ENCODE data around the gene RNF135. TPM values are rescaled to one million over a fixed set of nuclear protein-coding genes. Genes with fewer than 3 reads are reported as not detected.
"Not testable (repeated sequence)": the region's sequence is repeated elsewhere in the genome, so short reads cannot be mapped to it uniquely, and the experiment has no call there.

Gene RNF135
- total RNA-seq, 1 donor from 2014 or later = 23.8 TPM

- DNase-seq (ENCODE audit: low spot score) (no peak), ATAC-seq (no peak)
- intact Hi-C loops (cut with DNase I) = no loop called here
Observed at GRCh38 chr17:30992551-30992950, 21.7 kb downstream of the RNF135 start.

GRCh38 chr17:30995347-30995746 is 24.5 kb downstream of the RNF135 start:
- DNase-seq (ENCODE audit: low spot score) = no peak
- intact Hi-C loops (cut with DNase I) = no loop called here
- ATAC-seq = no peak

DNA sequence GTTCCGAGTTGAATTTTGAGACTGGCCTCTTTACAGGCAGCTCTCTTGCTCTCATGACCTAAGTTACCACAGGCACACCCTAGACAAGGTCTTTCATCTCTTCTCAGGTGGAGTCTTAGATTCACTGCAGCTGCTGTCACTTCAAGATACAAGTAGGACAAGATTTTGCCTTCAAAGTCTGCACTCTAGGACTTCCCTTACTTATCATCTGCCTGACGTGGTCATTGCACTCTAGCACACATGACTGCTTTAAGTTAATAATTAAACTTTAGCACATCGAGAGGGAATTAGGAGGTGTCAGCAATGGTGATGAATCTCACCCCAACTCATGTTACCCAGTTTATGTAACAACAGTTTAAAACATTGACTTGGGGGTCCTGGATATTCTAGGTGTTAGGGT is 25.6 kb downstream of the RNF135 start:
- ATAC-seq (no peak), DNase-seq (ENCODE audit: low spot score) (no peak)
- intact Hi-C loops (cut with DNase I) = no loop called here

DNA sequence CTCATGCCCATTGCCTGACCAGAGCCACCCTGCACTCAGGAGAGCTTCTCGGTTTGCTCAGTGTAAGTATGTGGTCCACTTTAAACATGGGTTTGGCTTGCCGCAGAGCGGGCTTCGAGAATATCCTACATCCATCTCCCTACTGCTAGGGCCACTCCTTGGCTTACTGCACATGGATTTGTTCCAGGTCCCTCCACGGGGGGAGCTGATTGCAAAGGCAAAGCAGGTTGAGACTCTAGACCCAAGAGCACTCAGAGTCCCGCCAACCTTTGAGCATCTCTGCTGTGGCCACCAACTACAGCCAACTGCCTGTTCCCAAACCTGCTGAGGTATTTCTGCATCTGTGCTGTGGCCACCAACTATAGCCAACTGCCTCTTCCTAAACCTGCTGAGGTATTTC is 26.4 kb downstream of the RNF135 start:
- DNase-seq (ENCODE audit: low spot score) (no peak), ATAC-seq (no peak)
- intact Hi-C loops (cut with DNase I) = no loop called here

- no peak for DNase-seq (ENCODE audit: low spot score)
- no peak for ATAC-seq
- intact Hi-C loops (cut with DNase I) = no loop called here
Observed at GRCh38 chr17:30997842-30998241, 27.0 kb downstream of the RNF135 start.

DNA sequence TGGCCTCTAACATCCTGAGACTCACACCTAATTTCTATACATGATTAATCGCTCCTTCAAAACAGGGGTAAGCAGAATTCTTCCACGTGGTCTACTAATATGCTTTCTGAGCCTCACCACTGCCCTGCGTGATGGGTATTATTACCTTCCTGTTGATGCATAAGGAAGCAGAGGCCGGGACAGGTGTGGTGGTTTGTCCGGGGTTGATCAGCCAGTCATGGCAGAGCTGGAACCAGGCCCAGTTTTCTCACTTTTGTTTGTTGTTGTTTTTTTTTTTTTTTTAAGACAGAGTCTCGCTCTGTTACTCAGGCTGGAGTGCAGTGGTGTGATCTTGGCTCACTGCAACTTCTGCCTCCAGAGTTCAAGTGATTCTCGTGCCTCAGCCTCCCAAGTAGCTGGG is 31.2 kb downstream of the RNF135 start:
- intact Hi-C loops (cut with DNase I) = no loop called here
- no peak for DNase-seq (ENCODE audit: low spot score)
- ATAC-seq = no peak

GRCh38 chr17:31003225-31003866 is 32.5 kb downstream of the RNF135 start:
- intact Hi-C loops (cut with DNase I) = no loop called here
- DNase-seq (ENCODE audit: low spot score) (no peak), ATAC-seq (no peak)

- ATAC-seq (no peak), DNase-seq (ENCODE audit: low spot score) (no peak)
- intact Hi-C loops (cut with DNase I) = no loop called here
Observed at GRCh38 chr17:31004160-31004559, 33.3 kb downstream of the RNF135 start.

- ATAC-seq (no peak), DNase-seq (ENCODE audit: low spot score) (no peak)
- intact Hi-C loops (cut with DNase I) = no loop called here
Observed at GRCh38 chr17:31007695-31008373, 37.0 kb downstream of the RNF135 start.

GRCh38 chr17:31008374-31009041 is 37.7 kb downstream of the RNF135 start:
- DNase-seq (ENCODE audit: low spot score) (peak; percentile 71), ATAC-seq (peak; percentile 82)
- intact Hi-C loops (cut with DNase I) = no loop called here

DNA sequence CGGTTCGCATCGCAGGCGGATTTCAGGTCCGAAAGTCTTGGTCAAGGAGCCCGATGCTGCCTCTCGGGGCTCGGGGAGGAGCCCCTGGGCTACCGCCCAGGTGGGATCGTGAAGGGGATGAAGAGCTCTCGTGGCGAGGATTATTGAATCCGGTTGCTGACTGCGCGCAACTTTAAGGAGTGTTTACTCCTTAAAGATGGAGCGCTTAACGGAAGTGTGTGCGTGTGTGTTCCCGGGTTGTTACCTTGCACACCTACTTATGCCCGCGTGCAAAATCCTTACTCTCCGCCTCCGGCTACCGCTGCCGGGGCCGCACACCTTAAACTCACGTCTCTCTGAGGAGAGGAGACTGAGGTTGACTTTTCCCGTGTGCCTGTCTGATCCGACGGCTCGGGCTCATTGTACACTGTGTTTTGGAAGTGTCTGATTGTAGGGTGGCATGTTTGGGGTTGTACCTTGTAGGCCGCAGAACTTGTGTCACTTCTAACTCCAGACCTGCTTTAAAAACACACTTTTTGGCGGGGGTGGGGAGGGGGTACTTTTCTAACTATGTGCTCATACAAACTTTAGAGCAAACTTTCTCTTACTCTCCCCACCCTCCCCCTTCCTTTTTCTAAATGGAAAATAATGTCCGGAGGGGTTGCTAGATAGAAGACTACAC is 38.3 kb downstream of the RNF135 start:
- ATAC-seq = peak; percentile 53
- intact Hi-C loops (cut with DNase I) = not testable (repeated sequence)

DNA sequence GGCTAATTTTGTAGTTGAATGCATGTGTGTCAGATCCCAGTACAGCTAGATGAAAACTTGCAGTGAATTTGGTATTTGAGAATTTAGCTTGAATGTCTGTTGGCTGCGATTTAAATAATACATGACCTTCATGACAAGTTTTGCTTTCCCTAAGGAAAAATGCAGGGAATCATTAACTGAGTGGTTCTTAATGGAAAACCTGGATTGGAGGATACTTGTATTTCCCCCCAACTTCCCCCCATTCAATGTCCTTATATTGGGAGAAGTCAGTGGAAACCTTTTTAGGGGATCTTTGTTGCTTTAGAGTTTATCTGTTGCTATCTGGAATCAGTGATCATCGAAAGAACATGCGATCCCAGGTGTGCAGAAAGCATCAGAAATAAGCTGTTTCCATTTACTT is 39.2 kb downstream of the RNF135 start:
- intact Hi-C loops (cut with DNase I); DNase-seq (ENCODE audit: low spot score); ATAC-seq: not testable (repeated sequence)

More for the DNA sequence above, 38.3 kb downstream of the RNF135 start:
- DNase-seq (ENCODE audit: low spot score) = not testable (repeated sequence)

- DNase-seq (ENCODE audit: low spot score) (no peak), ATAC-seq (no peak)
- intact Hi-C loops (cut with DNase I) = no loop called here
Observed at GRCh38 chr17:31013844-31014243, 43.0 kb downstream of the RNF135 start.

DNA sequence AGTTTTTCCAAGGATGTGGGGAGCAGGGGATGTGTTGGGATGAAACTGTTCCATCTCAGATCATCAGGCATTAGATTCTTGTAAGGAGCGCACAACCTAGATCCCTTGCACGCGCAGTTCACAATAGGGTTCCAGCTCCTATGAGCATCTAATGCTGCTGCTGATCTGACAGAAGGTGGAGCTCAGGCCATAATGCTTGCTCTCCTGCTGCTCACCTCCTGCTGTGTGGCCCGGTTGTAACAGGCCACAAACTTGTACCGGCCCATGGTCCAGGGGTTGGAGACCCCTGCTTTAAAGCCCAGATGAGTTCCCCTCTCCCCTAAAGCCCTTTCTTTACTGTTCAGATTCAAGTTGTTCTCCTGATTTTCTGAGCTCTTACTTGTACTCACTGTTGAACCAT is 44.8 kb downstream of the RNF135 start:
- no peak for ATAC-seq
- DNase-seq (ENCODE audit: low spot score) = no peak
- intact Hi-C loops (cut with DNase I) = no loop called here

DNA sequence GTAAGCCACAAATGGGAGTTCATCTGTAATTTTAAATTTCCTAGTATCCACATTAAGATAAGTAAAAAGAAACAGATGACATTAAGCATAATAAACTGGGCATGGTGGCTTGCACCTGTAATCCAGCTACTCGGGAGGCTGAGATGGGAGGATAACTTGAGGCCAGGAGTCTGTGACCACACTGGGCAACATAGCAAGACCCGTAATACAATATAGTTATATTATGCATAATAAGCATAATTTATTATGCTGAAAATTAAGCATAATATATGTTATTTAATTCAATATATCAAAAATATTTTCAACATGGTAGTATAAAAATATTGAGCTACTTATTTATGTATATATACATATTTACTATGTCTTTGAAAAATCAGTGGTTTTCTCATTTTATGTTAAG is 48.2 kb downstream of the RNF135 start:
- intact Hi-C loops (cut with DNase I) = no loop called here
- ATAC-seq (no peak), DNase-seq (ENCODE audit: low spot score) (no peak)

DNA sequence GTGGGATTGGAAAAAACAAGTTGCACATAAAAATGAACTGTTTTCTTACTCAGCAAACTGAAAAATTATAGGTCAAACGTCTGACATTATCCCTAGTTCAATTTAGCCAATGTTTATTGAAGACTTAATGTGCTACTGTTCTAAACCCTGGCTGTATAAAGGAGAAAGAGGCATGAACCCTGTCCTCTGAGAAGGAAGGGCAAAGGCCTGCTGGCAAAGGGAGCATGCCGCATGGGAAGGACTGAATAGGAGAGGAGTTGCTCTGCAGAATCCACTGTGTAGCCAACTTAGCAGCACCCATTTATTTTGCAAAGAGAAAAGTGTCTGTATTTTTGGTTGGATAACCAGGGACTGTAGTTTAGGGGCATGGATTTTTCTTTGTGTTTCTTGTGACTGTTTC is 52.3 kb downstream of the RNF135 start:
- intact Hi-C loops (cut with DNase I); ATAC-seq; DNase-seq (ENCODE audit: low spot score): not testable (repeated sequence)

GRCh38 chr17:31031841-31032240 is 61.0 kb downstream of the RNF135 start:
- intact Hi-C loops (cut with DNase I) = no loop called here
- no peak for DNase-seq (ENCODE audit: low spot score)
- ATAC-seq = no peak

DNA sequence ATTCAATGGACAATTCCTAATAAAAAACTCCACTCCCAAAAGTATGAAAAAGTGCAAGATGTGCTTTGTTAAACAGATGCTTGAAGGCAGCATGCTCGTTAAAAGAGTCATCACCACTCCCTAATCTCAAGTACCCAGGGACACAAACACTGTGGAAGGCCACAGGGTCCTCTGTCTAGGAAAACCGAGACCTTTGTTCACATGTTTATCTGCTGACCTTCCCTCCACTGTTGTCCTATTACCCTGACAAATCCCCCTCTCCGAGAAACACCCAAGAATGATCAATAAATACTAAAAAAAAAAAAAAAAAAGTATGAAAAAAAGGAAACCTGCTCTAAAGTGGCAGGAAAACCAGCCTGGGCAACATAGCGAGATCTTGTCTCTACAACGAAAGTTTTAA is 64.8 kb downstream of the RNF135 start:
- ATAC-seq; DNase-seq (ENCODE audit: low spot score); intact Hi-C loops (cut with DNase I): not testable (repeated sequence)

DNA sequence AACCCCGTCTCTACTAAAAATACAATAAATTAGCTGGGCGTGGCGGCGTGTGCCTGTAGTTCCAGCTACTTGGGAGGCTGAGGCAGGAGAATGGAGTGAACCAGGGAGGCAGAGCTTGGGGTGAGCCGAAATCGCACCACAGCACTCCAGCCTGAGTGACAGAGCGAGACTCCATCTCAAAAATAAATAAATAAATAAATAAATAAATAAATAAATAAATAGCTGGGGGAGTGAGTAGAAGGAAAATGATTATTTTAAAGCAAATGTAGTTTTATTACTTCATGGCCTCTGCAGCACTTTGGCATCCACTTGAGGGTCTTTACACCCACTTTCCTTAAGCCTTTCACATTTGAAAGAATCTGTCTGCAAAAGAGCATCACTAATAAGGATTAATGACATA is 70.0 kb downstream of the RNF135 start:
- ATAC-seq; intact Hi-C loops (cut with DNase I); DNase-seq (ENCODE audit: low spot score): not testable (repeated sequence)

- ATAC-seq; intact Hi-C loops (cut with DNase I); DNase-seq (ENCODE audit: low spot score): not testable (repeated sequence)
Observed at GRCh38 chr17:31042378-31042777, 71.5 kb downstream of the RNF135 start.

Data from sciatic nerve (tissue), 2 donors.